Suprapubic skin (tissue), 3 donors: Measurements from ENCODE around the gene NTM.

Experiments used
- EP300 ChIP-seq: sonication (generic); formaldehyde crosslinking; IDR thresholded peaks from one replicate; pipeline ENCODE4 v1.6.1; 2017; ENCODE audit warnings: antibody characterized with exemption
- POLR2A ChIP-seq, 2 donors: fragments of 450-650 bp; IDR thresholded peaks; one replicate each; pipeline ENCODE4 v1.6.1; 2017; ENCODE audit warnings: antibody characterized with exemption in 2 of 2, mild to moderate bottlenecking in 2 of 2, moderate library complexity in 2 of 2
- TF ChIP-seq, protein P1 (sequence below), 2 donors: fragments of 200-600 bp in 1 of 2; fragments of 450-650 bp in 1 of 2; sonication (generic) in 1 of 2; IDR thresholded peaks; one replicate each; pipeline ENCODE4 v1.5.1; 2016 to 2019; ENCODE audit warnings: antibody characterized with exemption in 2 of 2, mild to moderate bottlenecking in 1 of 2, moderate library complexity in 1 of 2

DNA sequence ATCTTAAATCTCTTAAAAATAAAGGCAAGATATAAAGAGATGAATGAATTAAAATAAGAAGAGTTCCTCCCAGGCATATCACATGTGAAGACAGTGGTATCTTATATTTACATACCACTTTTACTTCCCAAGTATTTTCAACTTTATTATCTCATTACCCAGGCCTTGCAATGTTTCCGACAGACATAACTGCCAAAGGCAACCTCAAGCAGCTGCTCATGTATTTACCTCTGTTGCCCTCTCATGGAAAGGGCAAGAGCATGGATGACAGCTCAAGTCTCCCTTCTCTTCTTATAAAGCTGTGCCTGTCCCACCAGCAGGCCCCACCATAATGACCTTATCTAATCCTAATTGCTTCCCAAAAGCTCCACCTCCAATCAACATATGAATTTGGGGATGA, 894.2 kb downstream of the NTM start:
- TF ChIP-seq, protein P1, sequence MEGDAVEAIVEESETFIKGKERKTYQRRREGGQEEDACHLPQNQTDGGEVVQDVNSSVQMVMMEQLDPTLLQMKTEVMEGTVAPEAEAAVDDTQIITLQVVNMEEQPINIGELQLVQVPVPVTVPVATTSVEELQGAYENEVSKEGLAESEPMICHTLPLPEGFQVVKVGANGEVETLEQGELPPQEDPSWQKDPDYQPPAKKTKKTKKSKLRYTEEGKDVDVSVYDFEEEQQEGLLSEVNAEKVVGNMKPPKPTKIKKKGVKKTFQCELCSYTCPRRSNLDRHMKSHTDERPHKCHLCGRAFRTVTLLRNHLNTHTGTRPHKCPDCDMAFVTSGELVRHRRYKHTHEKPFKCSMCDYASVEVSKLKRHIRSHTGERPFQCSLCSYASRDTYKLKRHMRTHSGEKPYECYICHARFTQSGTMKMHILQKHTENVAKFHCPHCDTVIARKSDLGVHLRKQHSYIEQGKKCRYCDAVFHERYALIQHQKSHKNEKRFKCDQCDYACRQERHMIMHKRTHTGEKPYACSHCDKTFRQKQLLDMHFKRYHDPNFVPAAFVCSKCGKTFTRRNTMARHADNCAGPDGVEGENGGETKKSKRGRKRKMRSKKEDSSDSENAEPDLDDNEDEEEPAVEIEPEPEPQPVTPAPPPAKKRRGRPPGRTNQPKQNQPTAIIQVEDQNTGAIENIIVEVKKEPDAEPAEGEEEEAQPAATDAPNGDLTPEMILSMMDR (IDR thresholded peaks at IDR 0.05), result no peak
- no peak for TF ChIP-seq POLR2A (IDR thresholded peaks at IDR 0.05)
- no peak for TF ChIP-seq EP300
